GM12878 (cell line): ENCODE data around the gene VPS16. TPM values are rescaled to one million over a fixed set of nuclear protein-coding genes. Genes with fewer than 3 reads are reported as not detected.

ENCODE experiments used
- ATAC-seq: fragments of 200-7000 bp; cut with Tn5 transposase; 3 replicates; pipeline ENCODE4 v1.9.1; 2020; ENCODE audit warnings: mild to moderate bottlenecking, moderate library complexity
- BruUV-seq: library from RNA; stranded (reverse); fragments of 400-500 nt; replicated peaks from 2 replicates; lab custom pipeline; 2021; lab: Mats Ljungman, UMichigan
- CTCF ChIA-PET: fragments of 300-600 bp; sonication (Branson Sonifier 250); formaldehyde crosslinking; extraction: SDS; loops from one replicate; lab custom pipeline; 2021; ENCODE audit warnings: inconsistent platforms; lab: Yijun Ruan, JAX
- POLR2A ChIA-PET: fragments of 350-600 bp; formaldehyde crosslinking; extraction: SDS; loops from one replicate; lab custom pipeline; 2021; ENCODE audit warnings: inconsistent platforms; lab: Charles Lee
- RAD21 ChIA-PET: fragments of 300-600 bp; sonication (Branson Sonifier 250); formaldehyde crosslinking; loops from one replicate; lab custom pipeline; 2023; ENCODE audit warnings: antibody characterized with exemption; ENCODE audit not compliant: unreplicated experiment; lab: Charles Lee
- SMC1A ChIA-PET: fragments of 300-600 bp; sonication (Branson Sonifier 250); formaldehyde crosslinking; loops from one replicate; lab custom pipeline; 2023; ENCODE audit not compliant: unreplicated experiment, uncharacterized antibody; lab: Charles Lee
- DNase-seq: peaks from one replicate; pipeline ENCODE4 v3.0.0-alpha.2; 2011; ENCODE audit warnings: low read depth, low spot score
- FAIRE-seq: peaks from 3 replicates; lab custom pipeline; 2011; peaks lifted over from hg19 to GRCh38; lab: Jason Lieb, UNC
- H2AFZ ChIP-seq: 2 replicates; pipeline ENCODE4 v1.6.0; 2011; ENCODE audit warnings: low read depth, low read length, control low read depth; ENCODE audit not compliant: control insufficient read depth
- H3K27ac ChIP-seq: 2 replicates; pipeline ENCODE4 v1.5.1; 2011; ENCODE audit warnings: control low read depth; ENCODE audit not compliant: control insufficient read depth, insufficient read depth
- H3K27me3 ChIP-seq, 2 experiments: replicated peaks in 1 of 2; 2 replicates each; pipeline versions ENCODE4 v1.6.0 to v1.6.1; 2011; ENCODE audit warnings: low read length in 1 of 2; ENCODE audit not compliant: control insufficient read depth in 2 of 2, insufficient read depth in 2 of 2
- H3K36me3 ChIP-seq, 2 experiments: 2 replicates each; pipeline ENCODE4 v1.5.1; 2011; ENCODE audit warnings: low read length in 1 of 2; ENCODE audit not compliant: control insufficient read depth in 2 of 2, insufficient read depth in 2 of 2
- H3K4me1 ChIP-seq: 2 replicates; pipeline ENCODE4 v1.6.1; 2011; ENCODE audit warnings: mild to moderate bottlenecking, low read length, moderate library complexity, mixed read lengths; ENCODE audit not compliant: control insufficient read depth, insufficient read depth
- H3K4me2 ChIP-seq: 2 replicates; pipeline ENCODE4 v1.6.0; 2011; ENCODE audit warnings: control low read depth; ENCODE audit not compliant: control insufficient read depth, insufficient read depth
- H3K4me3 ChIP-seq: fragments of 200-600 bp; sonication (generic); 2 replicates; pipeline ENCODE4 v1.5.1; 2016
- H3K79me2 ChIP-seq: 2 replicates; pipeline ENCODE4 v1.6.0; 2011; ENCODE audit warnings: low read length; ENCODE audit not compliant: control insufficient read depth, insufficient read depth
- H3K9ac ChIP-seq: 2 replicates; pipeline ENCODE4 v1.8.0; 2011; ENCODE audit warnings: low read length, control low read depth, mixed read lengths; ENCODE audit not compliant: control insufficient read depth, insufficient read depth
- H3K9me3 ChIP-seq: replicated peaks from 3 replicates; pipeline ENCODE4 v1.5.1; 2011; ENCODE audit warnings: mild to moderate bottlenecking, low read length; ENCODE audit not compliant: control insufficient read depth, insufficient read depth
- H4K20me1 ChIP-seq: 2 replicates; pipeline ENCODE4 v1.6.0; 2011; ENCODE audit not compliant: control insufficient read depth, insufficient read depth
- ASH2L ChIP-seq: fragments of 300-600, 200-600 bp; sonication (generic); IDR thresholded peaks from 2 replicates; pipeline ENCODE4 v1.6.1; 2017; ENCODE audit warnings: low read depth, mild to moderate bottlenecking, borderline replicate concordance
- ATF3 ChIP-seq: IDR thresholded peaks from 2 replicates; pipeline ENCODE4 v1.6.1; 2011; ENCODE audit warnings: low read depth, mild to moderate bottlenecking, low read length, moderate library complexity, borderline replicate concordance; ENCODE audit errors: extremely low read depth
- ESRRA ChIP-seq: IDR thresholded peaks from 2 replicates; pipeline ENCODE4 v1.6.1; 2012; ENCODE audit warnings: mild to moderate bottlenecking, low read length, improper control_type of control experiment
- HCFC1 ChIP-seq: fragments of 150-350 bp; IDR thresholded peaks from 2 replicates; pipeline ENCODE4 v1.6.1; 2014; ENCODE audit warnings: low read length
- IRF4 ChIP-seq: IDR thresholded peaks from 2 replicates; pipeline ENCODE4 v1.6.1; 2011; ENCODE audit warnings: low read depth, low read length
- KAT2A ChIP-seq: conservative IDR thresholded peaks from 2 replicates; pipeline ENCODE4 v1.6.1; 2011; ENCODE audit warnings: low read depth, low read length; ENCODE audit not compliant: control insufficient read depth
- LARP7 ChIP-seq: fragments of 450-650 bp; IDR thresholded peaks from 2 replicates; pipeline ENCODE4 v1.6.1; 2017; ENCODE audit warnings: mild to moderate bottlenecking
- MYC ChIP-seq: IDR thresholded peaks from 2 replicates; pipeline ENCODE4 v1.6.1; 2011; ENCODE audit warnings: mild to moderate bottlenecking, low read length, moderate library complexity, inconsistent platforms; ENCODE audit not compliant: insufficient read depth, insufficient replicate concordance, insufficient read length, severe bottlenecking
- REST ChIP-seq: IDR thresholded peaks from 2 replicates; pipeline ENCODE4 v1.6.1; 2012; ENCODE audit warnings: mild to moderate bottlenecking, low read depth, low read length
- STAT1 ChIP-seq: fragments of 450-650 bp; conservative IDR thresholded peaks from 2 replicates; pipeline ENCODE4 v1.6.1; 2014; ENCODE audit warnings: antibody characterized with exemption, mild to moderate bottlenecking
- STAT3 ChIP-seq: IDR thresholded peaks from 2 replicates; pipeline ENCODE4 v1.6.1; 2011; ENCODE audit warnings: low read depth, low read length, improper control_type of control experiment
- ZNF592 ChIP-seq: fragments of 450-650 bp; IDR thresholded peaks from 2 replicates; pipeline ENCODE4 v1.6.1; 2017; ENCODE audit warnings: mild to moderate bottlenecking, moderate library complexity
- WGBS: methylation state at CpG from one replicate; pipeline ENCODE4 v1.1.6; 2016; ENCODE audit warnings: low lambda C conversion rate; ENCODE audit not compliant: insufficient replicate concordance, insufficient coverage; ENCODE audit errors: missing lambda C conversion rate; 5-methylcytosine and 5-hydroxymethylcytosine counted together
- in situ Hi-C: fragments of 300-500 bp; cut with MboI; formaldehyde crosslinking; loops from 9 replicates; pipeline ENCODE4 v1.14.3; 2018; ENCODE audit warnings: mixed read lengths
- intact Hi-C: fragments of 100-400 bp; cut with micrococcal nuclease; formaldehyde crosslinking; loops from one replicate; pipeline ENCODE4 v1.14.2; 2022; ENCODE audit not compliant: unreplicated experiment
- polyA plus RNA-seq, 11 experiments: library from polyadenylated mRNA; depleted of rRNA in 4 of 11; unstranded in 6 of 11; stranded (reverse) in 5 of 11; fragments of >200 nt; fragmentation: Nextera tagmentation in 4 of 11; fragmentation: Illumina TruSeq in 1 of 11; extraction: Ambion mirVana in 4 of 11; extraction: Trizol in 1 of 11; gene quantifications; 1 replicate in 1 of 11; 2 replicates in 10 of 11; pipeline versions ENCODE4 v1.2.1 to v1.2.3, GENCODE V29; 2011 to 2016; ENCODE audit warnings: inconsistent platforms in 2 of 11, missing spikeins in 2 of 11, low read depth in 1 of 11
- total RNA-seq, 4 experiments: library from RNA; depleted of rRNA in 3 of 4; stranded (reverse); fragments of >200 nt in 3 of 4; fragmentation: Illumina TruSeq in 1 of 4; extraction: Trizol in 1 of 4; gene quantifications; 2 replicates each; pipeline versions ENCODE4 v1.2.1 to v1.2.3, GENCODE V29; 2013 to 2021

Gene VPS16
- total and polyA plus RNA-seq, 10 of the 15 experiments (the other 5 are each of a cell fraction or from before 2014, with no cell fraction given) = 8.4 to 37.5 (median 26.4) TPM

- no peak overlapping the region for H3K4me2 ChIP-seq
- no peaks in the 10 kb centered on the region for H3K9me3 ChIP-seq
- peaks cover 7 to 20% of the 10 kb centered on the region in 2 experiments for H3K27me3 ChIP-seq
- CTCF ChIA-PET = no interaction called here
- H4K20me1 ChIP-seq = no peaks in the 10 kb centered on the region
- POLR2A ChIA-PET = no interaction called here
- WGBS = 49% methylated on average over 36 of the region's 49 CpGs
- no peaks in the 10 kb centered on the region for H3K36me3 ChIP-seq
- H3K4me1 ChIP-seq = no peaks in the 10 kb centered on the region
- H3K79me2 ChIP-seq = no peaks in the 10 kb centered on the region
- no peak overlapping the region for H3K27ac ChIP-seq
- in situ Hi-C loops (no loop called here), intact Hi-C loops (no loop called here)
- no peak overlapping the region for H2AFZ ChIP-seq
- no peak for DNase-seq
- no peak overlapping the region for H3K4me3 ChIP-seq
- no peak overlapping the region for H3K9ac ChIP-seq
- SMC1A ChIA-PET = no interaction called here
- RAD21 ChIA-PET = no interaction called here
- FAIRE-seq = no peak
- no peak for ATAC-seq
- BruUV-seq = no TSS peak
- TF ChIP-seq LARP7 (no peak), STAT3 (no peak), IRF4 (no peak), HCFC1 (no peak), ESRRA (no peak), REST (no peak), ZNF592 (no peak), KAT2A (no peak), STAT1 (no peak), ATF3 (no peak), MYC (no peak), ASH2L (no peak)
Measured at GRCh38 chr20:2804852-2805688, 35.5 kb upstream of the VPS16 start.
